GM19238 (cell line): ENCODE measurements around the gene GPRC5B.

Experiments
- DNase-seq: peaks from one replicate; pipeline ENCODE4 v3.0.0; 2011; ENCODE audit warnings: low spot score; ENCODE audit not compliant: insufficient read length

GPRC5B gene

DNA sequence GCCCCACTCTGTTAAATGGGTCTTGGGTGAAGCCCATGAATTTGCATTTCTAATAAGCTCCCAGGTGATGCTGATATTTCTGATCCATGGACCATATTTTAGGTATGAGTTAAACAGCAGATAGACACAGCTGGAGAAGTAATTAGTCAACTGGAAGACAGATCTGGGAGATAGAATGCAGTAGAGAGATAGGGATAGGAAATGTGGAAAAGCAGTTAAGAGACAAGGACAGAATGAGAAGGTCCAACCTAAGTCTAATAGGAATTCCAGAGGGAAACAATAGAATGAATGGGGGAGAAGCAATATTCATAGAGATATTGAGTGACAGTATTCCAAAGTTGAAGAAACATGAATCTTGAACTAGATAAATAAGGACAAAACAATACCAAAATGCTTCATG lies 71.7 kb downstream of the GPRC5B start:
- DNase-seq = no peak

DNA sequence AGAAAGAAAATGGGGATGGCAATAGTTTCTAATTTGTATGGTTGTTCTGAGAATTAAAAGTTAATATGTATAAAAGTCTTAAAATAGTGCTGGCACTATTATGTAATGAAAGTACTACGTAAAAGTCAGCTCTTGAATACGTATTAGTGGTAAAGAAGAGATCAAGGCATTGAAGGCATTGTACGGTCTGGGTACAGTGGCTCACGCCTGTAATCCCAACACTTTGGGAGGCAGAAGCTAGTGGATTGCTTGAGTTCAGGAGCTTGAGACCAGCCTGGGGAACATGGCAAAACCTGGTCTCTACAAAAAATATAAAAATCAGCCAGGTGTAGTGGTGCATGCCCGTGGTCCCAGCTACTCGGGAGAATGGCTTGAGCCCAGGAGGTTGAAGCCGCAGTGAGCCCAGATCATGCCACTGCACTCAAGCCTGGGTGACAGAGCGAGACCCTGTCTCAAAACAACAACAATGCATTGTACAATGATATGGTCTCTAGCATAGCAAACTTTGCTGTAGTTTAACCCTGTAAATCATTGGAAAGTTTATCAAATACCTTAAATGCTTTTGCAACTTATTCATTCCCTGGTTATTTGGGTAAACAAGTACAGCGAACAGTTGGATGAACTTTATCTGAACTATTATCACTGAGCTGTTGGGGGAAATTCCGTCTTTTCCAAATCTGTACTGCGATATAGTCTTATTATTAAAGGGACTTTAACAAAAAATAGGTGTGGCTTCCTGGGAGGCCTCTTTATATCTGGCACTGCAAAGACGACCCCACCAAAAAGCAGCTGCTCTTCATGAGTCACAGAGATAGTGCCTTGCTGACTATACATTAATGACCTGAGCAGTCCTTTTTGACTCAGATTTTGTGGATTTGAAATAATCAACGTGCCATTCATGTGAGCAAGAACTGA lies 73.6 kb downstream of the GPRC5B start:
- DNase-seq = no peak

DNA sequence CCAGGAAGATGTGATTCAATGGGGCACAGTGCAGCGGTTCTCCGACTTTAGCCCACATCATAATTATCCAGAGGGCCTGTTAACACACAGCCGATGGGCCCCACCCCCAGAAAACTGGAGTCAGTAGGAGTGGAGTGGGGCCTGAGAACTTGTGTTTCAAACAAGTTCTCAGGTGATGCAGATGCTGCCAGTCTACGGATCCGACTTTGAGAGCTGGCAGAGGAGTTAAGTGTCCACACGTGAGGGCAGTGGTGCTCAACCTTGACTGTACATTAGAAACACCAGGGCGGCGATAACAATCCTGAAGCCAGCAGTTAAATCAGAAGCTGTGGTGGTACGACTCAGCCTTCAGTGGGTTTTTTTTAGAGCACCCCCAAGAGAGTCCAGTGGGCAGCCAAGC lies 75.0 kb downstream of the GPRC5B start:
- no peak for DNase-seq

DNA sequence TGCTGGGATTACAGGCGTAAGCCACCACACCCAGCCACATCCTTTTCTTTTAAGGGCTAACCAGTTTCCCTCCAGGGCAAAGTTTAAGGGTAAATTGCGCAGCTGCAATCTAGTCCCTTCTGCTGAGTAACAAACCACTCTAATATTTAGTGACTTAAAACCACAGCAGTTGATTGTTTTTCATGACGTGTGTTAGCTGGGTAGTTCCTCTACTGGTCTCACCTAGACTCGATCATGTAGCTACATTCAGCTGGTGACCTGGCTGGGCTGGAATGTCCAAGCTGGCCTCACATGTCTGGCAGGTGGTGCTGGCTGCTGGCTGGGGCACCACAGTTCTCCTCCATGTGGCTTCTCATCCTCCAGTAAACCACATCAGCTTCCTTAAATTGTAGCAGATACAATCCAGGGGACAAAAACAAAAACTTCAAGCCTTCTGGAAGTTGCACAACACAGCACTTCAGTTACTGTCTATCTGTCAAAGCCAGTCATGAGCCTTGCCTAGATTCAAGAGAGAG lies 75.5 kb downstream of the GPRC5B start:
- DNase-seq = no peak

- DNase-seq = no peak
Measured at GRCh38 chr16:19808061-19808641, 76.5 kb downstream of the GPRC5B start.
